Trophoblast cell (in vitro differentiated cells and primary cell): Measurements from ENCODE around the gene SYT1.

Experiments
- DNase-seq, 2 donors: peaks; one replicate each; pipeline ENCODE4 v3.0.0-alpha.2; 2016
- H2AFZ ChIP-seq: 2 replicates; pipeline ENCODE4 v1.6.1; 2013; ENCODE audit warnings: low read length, moderate library complexity, mild to moderate bottlenecking; ENCODE audit not compliant: insufficient read depth, poor library complexity
- H2AK5ac ChIP-seq: 2 replicates; pipeline ENCODE4 v1.6.1; 2013; ENCODE audit warnings: mild to moderate bottlenecking, low read length
- H2BK120ac ChIP-seq: 2 replicates; pipeline ENCODE4 v1.6.1; 2013; ENCODE audit warnings: low read length, mild to moderate bottlenecking, moderate library complexity; ENCODE audit not compliant: insufficient read depth, poor library complexity
- H2BK12ac ChIP-seq: 2 replicates; pipeline ENCODE4 v1.6.1; 2013; ENCODE audit warnings: mild to moderate bottlenecking, low read length, moderate library complexity
- H2BK5ac ChIP-seq: 2 replicates; pipeline ENCODE4 v1.6.1; 2013; ENCODE audit warnings: low read length, low read depth, moderate library complexity, mild to moderate bottlenecking; ENCODE audit not compliant: poor library complexity
- H3K14ac ChIP-seq: 2 replicates; pipeline ENCODE4 v1.6.1; 2013; ENCODE audit warnings: mild to moderate bottlenecking, low read length
- H3K18ac ChIP-seq: 2 replicates; pipeline ENCODE4 v1.6.1; 2013; ENCODE audit warnings: mild to moderate bottlenecking, low read length
- H3K23ac ChIP-seq: 2 replicates; pipeline ENCODE4 v1.6.1; 2013; ENCODE audit warnings: low read length
- H3K27ac ChIP-seq: 2 replicates; pipeline ENCODE4 v1.5.1; 2013; ENCODE audit warnings: low read depth, mild to moderate bottlenecking, inconsistent platforms, low read length, moderate library complexity
- H3K27me3 ChIP-seq: 2 replicates; pipeline ENCODE4 v1.6.1; 2013; ENCODE audit warnings: inconsistent platforms, mild to moderate bottlenecking, low read length, moderate library complexity; ENCODE audit not compliant: insufficient read depth
- H3K36me3 ChIP-seq, 2 experiments: 1 replicate in 1 of 2; 2 replicates in 1 of 2; pipeline ENCODE4 v1.6.1; 2013; ENCODE audit warnings: low read length in 2 of 2, mild to moderate bottlenecking in 2 of 2, moderate library complexity in 1 of 2; ENCODE audit not compliant: insufficient read depth in 2 of 2, control insufficient read depth in 1 of 2
- H3K4ac ChIP-seq: 2 replicates; pipeline ENCODE4 v1.6.1; 2013; ENCODE audit warnings: low read depth, mild to moderate bottlenecking, low read length, moderate library complexity
- H3K4me1 ChIP-seq, 2 experiments: 1 replicate in 1 of 2; 2 replicates in 1 of 2; pipeline ENCODE4 v1.6.1; 2013; ENCODE audit warnings: low read length in 2 of 2, mild to moderate bottlenecking in 2 of 2, moderate library complexity in 1 of 2; ENCODE audit not compliant: insufficient read depth in 2 of 2, control insufficient read depth in 1 of 2
- H3K4me2 ChIP-seq: 2 replicates; pipeline ENCODE4 v1.6.1; 2013; ENCODE audit warnings: inconsistent platforms, mild to moderate bottlenecking, low read length, moderate library complexity
- H3K4me3 ChIP-seq: 2 replicates; pipeline ENCODE4 v1.5.1; 2013; ENCODE audit warnings: mild to moderate bottlenecking, low read depth, low read length, inconsistent platforms
- H3K79me1 ChIP-seq: one replicate; pipeline ENCODE4 v1.6.1; 2013; ENCODE audit warnings: low read length
- H3K79me2 ChIP-seq: 2 replicates; pipeline ENCODE4 v1.6.1; 2013; ENCODE audit warnings: low read length, mild to moderate bottlenecking; ENCODE audit not compliant: control insufficient read depth, insufficient read depth, poor library complexity
- H3K9ac ChIP-seq: 2 replicates; pipeline ENCODE4 v1.6.1; 2013; ENCODE audit warnings: mild to moderate bottlenecking, low read length
- H3K9me3 ChIP-seq: 2 replicates; pipeline ENCODE4 v1.6.1; 2013; ENCODE audit warnings: low read depth, mild to moderate bottlenecking, control low read depth, inconsistent platforms, low read length; ENCODE audit not compliant: insufficient read depth
- H4K12ac ChIP-seq: 2 replicates; pipeline ENCODE4 v1.6.1; 2013; ENCODE audit warnings: low read depth, mild to moderate bottlenecking, low read length, moderate library complexity
- H4K8ac ChIP-seq: 2 replicates; pipeline ENCODE4 v1.6.1; 2013; ENCODE audit warnings: low read depth, mild to moderate bottlenecking, low read length, moderate library complexity
- H4K91ac ChIP-seq: one replicate; pipeline ENCODE4 v1.6.1; 2013; ENCODE audit warnings: low read depth, mild to moderate bottlenecking, low read length, moderate library complexity
- WGBS: extraction: QIAGEN DNeasy Blood & Tissue Kit; methylation state at CpG from one replicate; pipeline ENCODE4 v1.1.7; 2013; ENCODE audit warnings: missing lambda C conversion rate; ENCODE audit not compliant: insufficient read length, insufficient coverage; ENCODE audit errors: extremely low coverage; 5-methylcytosine and 5-hydroxymethylcytosine counted together

The SYT1 gene

GRCh38 chr12:78916845-78917480, 52.4 kb downstream of the SYT1 start:
- Histone ChIP-seq H3K9ac (no peak overlapping the region), H2BK120ac (no peak overlapping the region), H2BK5ac (no peak overlapping the region), H3K4me1 (peaks cover 4 to 5% of the 10 kb centered on the region in 2 experiments), H3K9me3 (no peaks in the 10 kb centered on the region), H3K27ac (peak overlapping the region; percentile 7), H3K4me3 (no peak overlapping the region), H3K18ac (no peak overlapping the region), H2AK5ac (no peak overlapping the region), H3K14ac (no peak overlapping the region), H4K91ac (no peak overlapping the region), H3K79me2 (no peaks in the 10 kb centered on the region), H3K23ac (no peak overlapping the region), H3K4me2 (no peak overlapping the region), H3K36me3 (no peaks in the 10 kb centered on the region), H4K12ac (no peak overlapping the region), H2BK12ac (no peak overlapping the region), H3K4ac (no peak overlapping the region), H4K8ac (no peak overlapping the region), H3K27me3 (no peaks in the 10 kb centered on the region), H3K79me1 (peaks cover 4% of the 10 kb centered on the region), H2AFZ (no peak overlapping the region)
- DNase-seq = peak in 1 of 2 donors; percentile 65
- no CpG with 5 or more reads among the region's 3 CpGs for WGBS

DNA sequence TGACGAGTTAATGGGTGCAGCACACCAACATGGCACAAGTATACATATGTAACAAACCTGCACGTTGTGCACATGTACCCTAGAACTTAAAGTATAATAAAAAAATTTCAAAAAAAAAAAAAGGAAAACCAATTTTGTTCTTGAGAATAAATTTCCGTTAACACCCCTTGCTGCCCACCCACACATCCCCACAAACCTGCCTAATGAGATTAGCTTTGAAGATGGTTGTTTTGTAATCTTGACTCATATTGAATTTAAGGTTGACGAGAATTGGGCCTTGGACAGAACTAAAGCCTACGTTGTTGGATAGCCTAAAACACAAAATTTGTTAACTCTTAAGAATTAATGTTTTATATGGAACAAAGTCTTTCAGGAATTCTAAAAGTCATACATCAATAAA, 52.9 kb downstream of the SYT1 start:
- Histone ChIP-seq H2BK5ac (no peak overlapping the region), H3K4ac (no peak overlapping the region), H4K12ac (no peak overlapping the region), H2AFZ (no peak overlapping the region), H3K27ac (peak overlapping the region; percentile 7), H3K9me3 (no peaks in the 10 kb centered on the region), H2BK12ac (no peak overlapping the region), H3K14ac (no peak overlapping the region), H2BK120ac (no peak overlapping the region), H3K4me1 (peaks cover 4 to 5% of the 10 kb centered on the region in 2 experiments), H3K9ac (no peak overlapping the region), H3K36me3 (no peaks in the 10 kb centered on the region), H3K4me3 (no peak overlapping the region), H3K18ac (no peak overlapping the region), H3K23ac (no peak overlapping the region), H2AK5ac (no peak overlapping the region), H4K91ac (no peak overlapping the region), H3K4me2 (no peak overlapping the region), H3K79me2 (no peaks in the 10 kb centered on the region), H4K8ac (no peak overlapping the region), H3K79me1 (peaks cover 4% of the 10 kb centered on the region), H3K27me3 (no peaks in the 10 kb centered on the region)
- WGBS = no CpG with 5 or more reads among the region's 5 CpGs
- no peak for DNase-seq

- H3K79me2 ChIP-seq = no peaks in the 10 kb centered on the region
- peak overlapping the region; percentile 53 for H3K14ac ChIP-seq
- peak overlapping the region; percentile 76 for H2BK120ac ChIP-seq
- no peak overlapping the region for H3K27ac ChIP-seq
- H2BK12ac ChIP-seq = peak overlapping the region; percentile 99
- H3K4me1 ChIP-seq = peaks cover 4 to 5% of the 10 kb centered on the region in 2 experiments
- DNase-seq = peak in 1 of 2 donors; percentile 41
- H3K4ac ChIP-seq = no peak overlapping the region
- H3K4me3 ChIP-seq = no peak overlapping the region
- H3K27me3 ChIP-seq = no peaks in the 10 kb centered on the region
- no peaks in the 10 kb centered on the region for H3K36me3 ChIP-seq
- H3K4me2 ChIP-seq = no peak overlapping the region
- peak overlapping the region; percentile 47 for H4K8ac ChIP-seq
- peaks cover 4% of the 10 kb centered on the region for H3K79me1 ChIP-seq
- H2BK5ac ChIP-seq = no peak overlapping the region
- no CpG with 5 or more reads among the region's 2 CpGs for WGBS
- H3K9me3 ChIP-seq = no peaks in the 10 kb centered on the region
- no peak overlapping the region for H3K9ac ChIP-seq
- no peak overlapping the region for H3K18ac ChIP-seq
- H2AFZ ChIP-seq = peak overlapping the region; percentile 41
- H4K12ac ChIP-seq = no peak overlapping the region
- H3K23ac ChIP-seq = no peak overlapping the region
- peak overlapping the region; percentile 19 for H4K91ac ChIP-seq
- peak overlapping the region; percentile 62 for H2AK5ac ChIP-seq
Observed at GRCh38 chr12:78918268-78918667, 53.7 kb downstream of the SYT1 start.

- H3K9ac ChIP-seq = no peak overlapping the region
- no peaks in the 10 kb centered on the region for H3K27me3 ChIP-seq
- no peak overlapping the region for H3K4me3 ChIP-seq
- no peak overlapping the region for H3K27ac ChIP-seq
- no peaks in the 10 kb centered on the region for H3K79me2 ChIP-seq
- H2BK120ac ChIP-seq = no peak overlapping the region
- no peak overlapping the region for H2BK5ac ChIP-seq
- H2AK5ac ChIP-seq = no peak overlapping the region
- no peak overlapping the region for H4K12ac ChIP-seq
- no CpG with 5 or more reads among the region's 5 CpGs for WGBS
- no peak overlapping the region for H4K8ac ChIP-seq
- H3K4me1 ChIP-seq = no peaks in the 10 kb centered on the region
- H3K79me1 ChIP-seq = no peaks in the 10 kb centered on the region
- H3K18ac ChIP-seq = no peak overlapping the region
- no peaks in the 10 kb centered on the region for H3K9me3 ChIP-seq
- no peak overlapping the region for H3K4ac ChIP-seq
- no peaks in the 10 kb centered on the region for H3K36me3 ChIP-seq
- H4K91ac ChIP-seq = no peak overlapping the region
- no peak overlapping the region for H3K4me2 ChIP-seq
- H2AFZ ChIP-seq = no peak overlapping the region
- H3K14ac ChIP-seq = no peak overlapping the region
- peak in 1 of 2 donors; percentile 23 for DNase-seq
- H3K23ac ChIP-seq = no peak overlapping the region
- no peak overlapping the region for H2BK12ac ChIP-seq
Observed at GRCh38 chr12:78928200-78929074, 63.9 kb downstream of the SYT1 start.
